DOHH2 (cell line): Measurements from ENCODE around the gene HDLBP.

Experiments
- H3F3A ChIP-seq: fragments of 200-600 bp; sonication (generic), shearing (Covaris generic); 2 replicates; pipeline ENCODE4 v1.6.0; 2016; ENCODE audit warnings: antibody characterized with exemption, mild to moderate bottlenecking; ENCODE audit not compliant: control insufficient read depth, insufficient read depth
- H3K27ac ChIP-seq: fragments of 200-600 bp; sonication (generic); 2 replicates; pipeline ENCODE4 v1.5.1; 2014; ENCODE audit warnings: low read depth, mild to moderate bottlenecking, low read length, moderate library complexity
- H3K27me3 ChIP-seq: fragments of 200-600 bp; sonication (generic); 2 replicates; pipeline ENCODE4 v1.6.1; 2014; ENCODE audit warnings: mild to moderate bottlenecking, low read length, mixed read lengths; ENCODE audit not compliant: control insufficient read depth
- H3K36me3 ChIP-seq: fragments of 200-600 bp; sonication (generic); 2 replicates; pipeline ENCODE4 v1.6.1; 2014; ENCODE audit warnings: mild to moderate bottlenecking, low read length, moderate library complexity, mixed read lengths; ENCODE audit not compliant: control insufficient read depth
- H3K4me1 ChIP-seq: fragments of 200-600 bp; sonication (generic); 2 replicates; pipeline ENCODE4 v1.6.1; 2014; ENCODE audit warnings: mild to moderate bottlenecking, low read length, mixed read lengths; ENCODE audit not compliant: control insufficient read depth
- H3K4me2 ChIP-seq: fragments of 200-600 bp; sonication (generic); 2 replicates; pipeline ENCODE4 v1.6.0; 2014; ENCODE audit warnings: mild to moderate bottlenecking, low read length, moderate library complexity
- H3K4me3 ChIP-seq: fragments of 200-600 bp; sonication (generic); 2 replicates; pipeline ENCODE4 v1.5.1; 2014; ENCODE audit warnings: mild to moderate bottlenecking, low read length, mixed read lengths
- H3K79me2 ChIP-seq: fragments of 200-600 bp; sonication (generic); 2 replicates; pipeline ENCODE4 v1.6.1; 2014; ENCODE audit warnings: mild to moderate bottlenecking, low read length, mixed read lengths; ENCODE audit not compliant: control insufficient read depth
- H3K9me2 ChIP-seq: fragments of 200-600 bp; sonication (generic); replicated peaks from 2 replicates; pipeline ENCODE4 v1.6.1; 2014; ENCODE audit warnings: mild to moderate bottlenecking, low read length, mixed read lengths; ENCODE audit not compliant: control insufficient read depth
- H3K9me3 ChIP-seq: fragments of 200-600 bp; sonication (generic); 2 replicates; pipeline ENCODE4 v1.6.1; 2014; ENCODE audit warnings: antibody characterized with exemption, low read length, mixed read lengths; ENCODE audit not compliant: control insufficient read depth, insufficient read depth
- H4K20me1 ChIP-seq: fragments of 200-600 bp; sonication (generic); 2 replicates; pipeline ENCODE4 v1.6.0; 2014; ENCODE audit warnings: low read depth, mild to moderate bottlenecking, antibody characterized with exemption, low read length, moderate library complexity; ENCODE audit not compliant: control insufficient read depth, insufficient read depth
- EZH2phosphoT487 ChIP-seq: fragments of 200-600 bp; sonication (generic); IDR thresholded peaks from 2 replicates; pipeline ENCODE4 v1.6.1; 2017; ENCODE audit warnings: borderline replicate concordance, mild to moderate bottlenecking, antibody characterized with exemption, low read length, moderate library complexity, mixed read lengths
- TF ChIP-seq, protein P1 (sequence below): fragments of 200-600 bp; sonication (generic); IDR thresholded peaks from one replicate; pipeline ENCODE4 v1.5.1; 2014; ENCODE audit warnings: antibody characterized with exemption, mild to moderate bottlenecking, low read depth, low read length; ENCODE audit not compliant: poor library complexity, severe bottlenecking

HDLBP gene

DNA sequence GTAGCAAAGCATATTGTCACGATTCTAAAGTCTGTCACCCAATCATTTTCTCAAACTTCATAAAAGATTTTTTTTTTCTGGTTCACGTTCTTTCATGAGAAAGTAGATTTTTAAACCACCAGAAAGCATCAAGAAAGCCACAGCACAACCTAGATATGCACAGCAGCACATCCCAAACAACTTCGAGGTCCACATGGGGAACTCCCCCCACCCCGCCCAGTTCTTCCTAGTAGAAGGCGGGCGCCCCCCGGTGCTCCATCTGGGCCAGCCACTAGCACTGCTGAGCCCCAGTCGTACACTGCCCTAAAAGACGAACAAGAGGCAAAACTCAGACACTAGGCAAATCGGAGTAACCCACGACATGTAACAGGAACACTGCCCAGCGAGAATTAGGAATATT lies 15.5 kb downstream of the HDLBP start:
- H3K79me2 ChIP-seq = peaks cover 94% of the 10 kb centered on the region
- H3K27ac ChIP-seq = no peak overlapping the region
- no peaks in the 10 kb centered on the region for H3K9me2 ChIP-seq
- no peak overlapping the region for H3K4me3 ChIP-seq
- no peaks in the 10 kb centered on the region for H3K27me3 ChIP-seq
- peaks cover 27% of the 10 kb centered on the region for H4K20me1 ChIP-seq
- peaks cover 39% of the 10 kb centered on the region for H3K4me1 ChIP-seq
- H3F3A ChIP-seq = 0 out of 2 replicates have a peak, but pooled peaks cover 2% of the 10 kb centered on the region
- H3K36me3 ChIP-seq = peaks cover 7% of the 10 kb centered on the region
- TF ChIP-seq, protein P1, sequence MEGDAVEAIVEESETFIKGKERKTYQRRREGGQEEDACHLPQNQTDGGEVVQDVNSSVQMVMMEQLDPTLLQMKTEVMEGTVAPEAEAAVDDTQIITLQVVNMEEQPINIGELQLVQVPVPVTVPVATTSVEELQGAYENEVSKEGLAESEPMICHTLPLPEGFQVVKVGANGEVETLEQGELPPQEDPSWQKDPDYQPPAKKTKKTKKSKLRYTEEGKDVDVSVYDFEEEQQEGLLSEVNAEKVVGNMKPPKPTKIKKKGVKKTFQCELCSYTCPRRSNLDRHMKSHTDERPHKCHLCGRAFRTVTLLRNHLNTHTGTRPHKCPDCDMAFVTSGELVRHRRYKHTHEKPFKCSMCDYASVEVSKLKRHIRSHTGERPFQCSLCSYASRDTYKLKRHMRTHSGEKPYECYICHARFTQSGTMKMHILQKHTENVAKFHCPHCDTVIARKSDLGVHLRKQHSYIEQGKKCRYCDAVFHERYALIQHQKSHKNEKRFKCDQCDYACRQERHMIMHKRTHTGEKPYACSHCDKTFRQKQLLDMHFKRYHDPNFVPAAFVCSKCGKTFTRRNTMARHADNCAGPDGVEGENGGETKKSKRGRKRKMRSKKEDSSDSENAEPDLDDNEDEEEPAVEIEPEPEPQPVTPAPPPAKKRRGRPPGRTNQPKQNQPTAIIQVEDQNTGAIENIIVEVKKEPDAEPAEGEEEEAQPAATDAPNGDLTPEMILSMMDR = no peak
- no peak for TF ChIP-seq EZH2phosphoT487
- no peaks in the 10 kb centered on the region for H3K9me3 ChIP-seq
- no peak overlapping the region for H3K4me2 ChIP-seq

DNA sequence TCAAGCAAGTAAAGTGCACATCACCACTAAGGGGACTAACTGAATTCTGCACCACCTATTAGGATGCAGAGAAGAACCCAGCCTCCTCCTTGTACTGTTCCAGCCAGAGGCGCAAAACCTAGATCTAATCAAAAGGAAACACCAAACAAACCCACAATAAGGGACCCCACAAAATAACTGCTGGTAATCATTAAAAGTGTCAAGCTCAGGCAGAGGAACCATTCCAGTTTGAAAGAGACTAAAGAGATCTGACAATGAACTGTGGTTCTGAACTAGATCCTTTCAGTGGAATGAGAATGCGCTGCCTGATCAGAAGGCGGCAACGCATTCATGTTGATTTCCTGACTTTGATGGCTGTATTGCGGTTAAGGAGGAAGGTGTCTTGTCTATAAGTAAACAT lies 16.8 kb downstream of the HDLBP start:
- peaks cover 7% of the 10 kb centered on the region for H3K36me3 ChIP-seq
- no peak overlapping the region for H3K27ac ChIP-seq
- no peaks in the 10 kb centered on the region for H3K27me3 ChIP-seq
- H3K4me2 ChIP-seq = no peak overlapping the region
- H3K9me2 ChIP-seq = no peaks in the 10 kb centered on the region
- H3K9me3 ChIP-seq = no peaks in the 10 kb centered on the region
- no peak overlapping the region for H3K4me3 ChIP-seq
- TF ChIP-seq, protein P1 = no peak
- no peak for TF ChIP-seq EZH2phosphoT487
- H3F3A ChIP-seq = no peaks in the 10 kb centered on the region
- peaks cover 19% of the 10 kb centered on the region for H4K20me1 ChIP-seq
- H3K79me2 ChIP-seq = peaks cover 94% of the 10 kb centered on the region
- peaks cover 32% of the 10 kb centered on the region for H3K4me1 ChIP-seq

DNA sequence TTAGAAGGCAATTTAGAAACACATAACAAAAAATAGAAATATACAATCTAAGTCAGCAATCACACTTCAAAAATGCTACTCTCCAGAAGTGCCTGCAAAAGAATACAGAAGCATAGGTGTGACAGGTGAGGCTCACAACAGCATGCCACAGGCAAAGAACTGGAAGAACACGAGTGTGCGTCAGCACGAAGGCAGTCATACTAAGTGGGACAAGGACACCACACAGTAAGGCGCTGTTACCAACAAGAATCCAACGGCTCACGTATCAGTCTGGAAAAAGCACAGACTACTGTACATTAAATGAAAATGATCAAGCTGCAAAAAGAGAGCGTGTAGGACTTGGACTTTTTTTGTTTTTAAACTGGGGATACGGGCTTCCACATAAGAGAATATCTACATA lies 18.7 kb downstream of the HDLBP start:
- TF ChIP-seq, protein P1 = no peak
- TF ChIP-seq EZH2phosphoT487 = no peak
- peaks cover 20% of the 10 kb centered on the region for H4K20me1 ChIP-seq
- no peak overlapping the region for H3K27ac ChIP-seq
- peaks cover 94% of the 10 kb centered on the region for H3K79me2 ChIP-seq
- no peaks in the 10 kb centered on the region for H3F3A ChIP-seq
- H3K4me1 ChIP-seq = peaks cover 39% of the 10 kb centered on the region
- no peaks in the 10 kb centered on the region for H3K9me2 ChIP-seq
- H3K4me3 ChIP-seq = no peak overlapping the region
- H3K4me2 ChIP-seq = no peak overlapping the region
- H3K9me3 ChIP-seq = no peaks in the 10 kb centered on the region
- no peaks in the 10 kb centered on the region for H3K27me3 ChIP-seq
- H3K36me3 ChIP-seq = peaks cover 7% of the 10 kb centered on the region
